ENCODE measurements around the gene TMEFF2.
"Not testable (repeated sequence)": the region's sequence is repeated elsewhere in the genome, so short reads cannot be mapped to it uniquely, and the experiment has no call there.

Gene TMEFF2

GRCh38 chr2:191922736-191923651 is 271.7 kb downstream of the TMEFF2 start:
- Histone ChIP-seq H2AFZ (ENCODE audit: low read length, unreplicated experiment) (no peak overlapping the region), H3K27ac (ENCODE audit: low read depth, low read length) (no peak overlapping the region), H3K4me3 (ENCODE audit: low read depth, low read length) (no peak overlapping the region), H3K36me3 (ENCODE audit: insufficient read depth, low read length) (no peaks in the 10 kb centered on the region), H3K79me2 (ENCODE audit: control insufficient read depth, insufficient read depth, low read length, unreplicated experiment) (no peaks in the 10 kb centered on the region), H3K27me3 (ENCODE audit: insufficient read depth, low read length) (no peaks in the 10 kb centered on the region), H3K4me1 (ENCODE audit: control insufficient read depth, insufficient read depth, low read length, unreplicated experiment) (peaks cover 14% of the 10 kb centered on the region)

GRCh38 chr2:191921650-191922049 is 273.1 kb downstream of the TMEFF2 start:
- H3K27me3 ChIP-seq (ENCODE audit: insufficient read depth, low read length); H3K4me1 ChIP-seq (ENCODE audit: control insufficient read depth, insufficient read depth, low read length, unreplicated experiment); H3K79me2 ChIP-seq (ENCODE audit: control insufficient read depth, insufficient read depth, low read length, unreplicated experiment); H3K27ac ChIP-seq (ENCODE audit: low read depth, low read length); H3K36me3 ChIP-seq (ENCODE audit: insufficient read depth, low read length); H2AFZ ChIP-seq (ENCODE audit: low read length, unreplicated experiment); H3K4me3 ChIP-seq (ENCODE audit: low read depth, low read length): not testable (repeated sequence)

- H3K36me3 ChIP-seq (ENCODE audit: insufficient read depth, low read length), result no peaks in the 10 kb centered on the region
- H3K79me2 ChIP-seq (ENCODE audit: control insufficient read depth, insufficient read depth, low read length, unreplicated experiment), result no peaks in the 10 kb centered on the region
- H3K4me3 ChIP-seq (ENCODE audit: low read depth, low read length), result no peak overlapping the region
- H3K27ac ChIP-seq (ENCODE audit: low read depth, low read length), result no peak overlapping the region
- no peak overlapping the region for H2AFZ ChIP-seq (ENCODE audit: low read length, unreplicated experiment)
- no peaks in the 10 kb centered on the region for H3K4me1 ChIP-seq (ENCODE audit: control insufficient read depth, insufficient read depth, low read length, unreplicated experiment)
- no peaks in the 10 kb centered on the region for H3K27me3 ChIP-seq (ENCODE audit: insufficient read depth, low read length)
Measured at GRCh38 chr2:191920502-191920901, 274.2 kb downstream of the TMEFF2 start.

- H3K79me2 ChIP-seq (ENCODE audit: control insufficient read depth, insufficient read depth, low read length, unreplicated experiment), result no peaks in the 10 kb centered on the region
- H3K4me1 ChIP-seq (ENCODE audit: control insufficient read depth, insufficient read depth, low read length, unreplicated experiment), result no peaks in the 10 kb centered on the region
- no peak overlapping the region for H3K27ac ChIP-seq (ENCODE audit: low read depth, low read length)
Measured at GRCh38 chr2:191917967-191918651, 276.6 kb downstream of the TMEFF2 start.

GRCh38 chr2:191917430-191917881 is 277.3 kb downstream of the TMEFF2 start:
- H3K79me2 ChIP-seq (ENCODE audit: control insufficient read depth, insufficient read depth, low read length, unreplicated experiment), result no peaks in the 10 kb centered on the region
- H3K4me1 ChIP-seq (ENCODE audit: control insufficient read depth, insufficient read depth, low read length, unreplicated experiment), result no peaks in the 10 kb centered on the region
- H3K4me3 ChIP-seq (ENCODE audit: low read depth, low read length), result no peak overlapping the region
- no peaks in the 10 kb centered on the region for H3K27me3 ChIP-seq (ENCODE audit: insufficient read depth, low read length)
- no peak overlapping the region for H2AFZ ChIP-seq (ENCODE audit: low read length, unreplicated experiment)
- H3K36me3 ChIP-seq (ENCODE audit: insufficient read depth, low read length), result no peaks in the 10 kb centered on the region
- H3K27ac ChIP-seq (ENCODE audit: low read depth, low read length), result no peak overlapping the region

More at GRCh38 chr2:191917967-191918651, 276.6 kb downstream of the TMEFF2 start:
- H3K36me3 ChIP-seq (ENCODE audit: insufficient read depth, low read length), result no peaks in the 10 kb centered on the region
- no peak overlapping the region for H3K4me3 ChIP-seq (ENCODE audit: low read depth, low read length)
- H2AFZ ChIP-seq (ENCODE audit: low read length, unreplicated experiment), result no peak overlapping the region
- no peaks in the 10 kb centered on the region for H3K27me3 ChIP-seq (ENCODE audit: insufficient read depth, low read length)

GRCh38 chr2:191916826-191917225 is 277.9 kb downstream of the TMEFF2 start:
- Histone ChIP-seq H3K4me3 (ENCODE audit: low read depth, low read length) (no peak overlapping the region), H3K27me3 (ENCODE audit: insufficient read depth, low read length) (no peaks in the 10 kb centered on the region), H3K4me1 (ENCODE audit: control insufficient read depth, insufficient read depth, low read length, unreplicated experiment) (no peaks in the 10 kb centered on the region)

GRCh38 chr2:191915750-191916149 is 279.0 kb downstream of the TMEFF2 start:
- Histone ChIP-seq H3K4me3 (ENCODE audit: low read depth, low read length) (no peak overlapping the region), H3K27me3 (ENCODE audit: insufficient read depth, low read length) (no peaks in the 10 kb centered on the region), H3K27ac (ENCODE audit: low read depth, low read length) (no peak overlapping the region), H3K79me2 (ENCODE audit: control insufficient read depth, insufficient read depth, low read length, unreplicated experiment) (no peaks in the 10 kb centered on the region), H3K36me3 (ENCODE audit: insufficient read depth, low read length) (no peaks in the 10 kb centered on the region), H3K4me1 (ENCODE audit: control insufficient read depth, insufficient read depth, low read length, unreplicated experiment) (peaks cover 6% of the 10 kb centered on the region), H2AFZ (ENCODE audit: low read length, unreplicated experiment) (no peak overlapping the region)

More at GRCh38 chr2:191916826-191917225, 277.9 kb downstream of the TMEFF2 start:
- Histone ChIP-seq H2AFZ (ENCODE audit: low read length, unreplicated experiment) (no peak overlapping the region), H3K27ac (ENCODE audit: low read depth, low read length) (no peak overlapping the region), H3K79me2 (ENCODE audit: control insufficient read depth, insufficient read depth, low read length, unreplicated experiment) (no peaks in the 10 kb centered on the region), H3K36me3 (ENCODE audit: insufficient read depth, low read length) (no peaks in the 10 kb centered on the region)

GRCh38 chr2:191913796-191914195 is 280.9 kb downstream of the TMEFF2 start:
- no peaks in the 10 kb centered on the region for H3K27me3 ChIP-seq (ENCODE audit: insufficient read depth, low read length)
- no peaks in the 10 kb centered on the region for H3K79me2 ChIP-seq (ENCODE audit: control insufficient read depth, insufficient read depth, low read length, unreplicated experiment)
- H3K36me3 ChIP-seq (ENCODE audit: insufficient read depth, low read length), result no peaks in the 10 kb centered on the region
- H2AFZ ChIP-seq (ENCODE audit: low read length, unreplicated experiment), result no peak overlapping the region
- H3K4me1 ChIP-seq (ENCODE audit: control insufficient read depth, insufficient read depth, low read length, unreplicated experiment), result peaks cover 16% of the 10 kb centered on the region
- no peak overlapping the region for H3K27ac ChIP-seq (ENCODE audit: low read depth, low read length)
- H3K4me3 ChIP-seq (ENCODE audit: low read depth, low read length), result no peak overlapping the region

GRCh38 chr2:191912764-191913163 is 282.0 kb downstream of the TMEFF2 start:
- H2AFZ ChIP-seq (ENCODE audit: low read length, unreplicated experiment), result no peak overlapping the region
- H3K79me2 ChIP-seq (ENCODE audit: control insufficient read depth, insufficient read depth, low read length, unreplicated experiment), result no peaks in the 10 kb centered on the region

GRCh38 chr2:191910518-191910917 is 284.2 kb downstream of the TMEFF2 start:
- Histone ChIP-seq H3K36me3 (ENCODE audit: insufficient read depth, low read length) (no peaks in the 10 kb centered on the region), H3K4me1 (ENCODE audit: control insufficient read depth, insufficient read depth, low read length, unreplicated experiment) (peaks cover 20% of the 10 kb centered on the region), H3K27ac (ENCODE audit: low read depth, low read length) (peak overlapping the region; percentile 68), H3K4me3 (ENCODE audit: low read depth, low read length) (no peak overlapping the region), H2AFZ (ENCODE audit: low read length, unreplicated experiment) (peak overlapping the region; percentile 61), H3K79me2 (ENCODE audit: control insufficient read depth, insufficient read depth, low read length, unreplicated experiment) (no peaks in the 10 kb centered on the region), H3K27me3 (ENCODE audit: insufficient read depth, low read length) (no peaks in the 10 kb centered on the region)

More at GRCh38 chr2:191912764-191913163, 282.0 kb downstream of the TMEFF2 start:
- H3K4me1 ChIP-seq (ENCODE audit: control insufficient read depth, insufficient read depth, low read length, unreplicated experiment), result peaks cover 16% of the 10 kb centered on the region
- no peaks in the 10 kb centered on the region for H3K27me3 ChIP-seq (ENCODE audit: insufficient read depth, low read length)
- no peak overlapping the region for H3K4me3 ChIP-seq (ENCODE audit: low read depth, low read length)
- H3K27ac ChIP-seq (ENCODE audit: low read depth, low read length), result no peak overlapping the region
- H3K36me3 ChIP-seq (ENCODE audit: insufficient read depth, low read length), result no peaks in the 10 kb centered on the region

All from ACC112 (cell line).